ENCODE results near the gene B4GALT4. TPM values are rescaled to one million over a fixed set of nuclear protein-coding genes. Genes with fewer than 3 reads are reported as not detected.

The B4GALT4 gene
- total RNA-seq, 1 experiment from 2014 or later: 46.5 TPM

DNA sequence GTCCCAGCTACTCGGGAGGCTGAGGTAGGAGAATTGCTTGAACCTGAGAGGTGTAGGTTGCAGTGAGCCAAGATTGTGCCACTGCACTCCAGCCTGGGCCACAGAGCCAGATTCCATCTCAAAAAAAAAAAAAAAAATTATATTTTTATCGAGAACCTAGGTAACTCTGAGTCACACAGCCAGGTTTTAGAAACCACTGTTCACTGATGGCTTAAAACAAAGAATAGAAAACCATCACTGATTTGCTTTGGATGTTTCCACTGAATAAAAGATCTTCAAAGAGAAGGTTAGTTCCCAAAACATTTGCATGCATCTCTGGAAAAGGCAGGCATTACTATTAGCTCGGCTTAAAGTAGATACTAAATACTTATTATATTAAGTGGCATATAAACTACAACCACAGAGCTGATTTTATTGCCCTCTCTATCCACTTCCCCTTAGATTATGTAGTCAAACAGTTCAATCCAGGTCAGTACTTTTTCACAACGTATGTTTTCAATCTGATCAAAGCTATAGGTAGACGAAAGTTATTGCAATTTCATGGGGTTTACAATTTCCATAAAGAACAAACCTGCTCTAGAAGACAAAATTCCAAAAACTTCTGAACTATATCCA lies 1.4 kb downstream of the B4GALT4 start:
- Histone ChIP-seq H3K4me2 (ENCODE audit: insufficient read depth, insufficient read length, low read length) (peak overlapping the region; percentile 99), H3K4me1 (ENCODE audit: insufficient read depth, low read length) (no peaks in the 10 kb centered on the region)

More for the DNA sequence above, 1.4 kb downstream of the B4GALT4 start:
- H3K36me3 Mint-ChIP-seq (ENCODE audit: insufficient read depth in 1 of 3, low read depth in 3 of 3): peaks cover 13 to 33% (median 32%) of the 10 kb centered on the region in 3 experiments; a peak in 6 of 7 replicates
- Histone ChIP-seq H2BK5ac (ENCODE audit: insufficient read length, low read length) (no peak overlapping the region), H3K18ac (ENCODE audit: insufficient read length, low read depth, low read length) (no peak overlapping the region), H3K27ac (ENCODE audit: insufficient read length, low read depth, low read length) (no peak overlapping the region), H2BK15ac (ENCODE audit: low read depth, low read length) (no peak overlapping the region), H4K20me1 (ENCODE audit: control insufficient read depth, insufficient read depth, insufficient read length) (no peaks in the 10 kb centered on the region), H3K23ac (ENCODE audit: insufficient read length, low read depth, low read length) (no peak overlapping the region), H3K56ac (ENCODE audit: insufficient read length, low read depth, low read length) (no peak overlapping the region), H2BK20ac (ENCODE audit: low read depth, low read length, poor library complexity, severe bottlenecking) (no peak overlapping the region), H3K9ac (ENCODE audit: extremely low read depth, insufficient read length, low read length) (peak overlapping the region; percentile 42), H3K9me3 (ENCODE audit: control insufficient read depth, low read depth, low read length) (no peaks in the 10 kb centered on the region), H4K91ac (ENCODE audit: insufficient read length, low read depth, low read length) (no peak overlapping the region), H4K8ac (replicated peaks; ENCODE audit: insufficient read length, low read depth, low read length) (no peak overlapping the region), H2AFZ (ENCODE audit: low read length) (no peak overlapping the region), H3K79me2 (ENCODE audit: insufficient read depth, low read length) (peaks cover 17% of the 10 kb centered on the region), H2BK120ac (ENCODE audit: low read depth, low read length, poor library complexity, severe bottlenecking) (no peak overlapping the region), H2AK5ac (ENCODE audit: insufficient read length, low read length) (no peak overlapping the region), H2BK12ac (ENCODE audit: insufficient read length, low read depth, low read length) (no peak overlapping the region), H3K23me2 (ENCODE audit: insufficient read length, low read depth, low read length, poor library complexity, severe bottlenecking) (peaks cover 8% of the 10 kb centered on the region), H3K14ac (ENCODE audit: insufficient read depth, low read length) (no peak overlapping the region), H3K4ac (ENCODE audit: low read depth, low read length) (no peak overlapping the region), H3K79me1 (ENCODE audit: insufficient read depth, low read depth, low read length, poor library complexity, severe bottlenecking) (no peaks in the 10 kb centered on the region), H3K27me3 (ENCODE audit: insufficient read depth, low read length) (no peaks in the 10 kb centered on the region), H3T11ph (ENCODE audit: low read length) (no peak overlapping the region), H4K5ac (ENCODE audit: insufficient read length, low read depth, low read length) (no peak overlapping the region)
- peak overlapping the region; percentile 73 to 84 for H3K4me3 Mint-ChIP-seq
- peaks cover 4 to 5% of the 10 kb centered on the region in 2 experiments for H3K9me3 Mint-ChIP-seq
- no peaks in the 10 kb centered on the region; the same call in 1 of the 2 replicates for H3K27me3 Mint-ChIP-seq (ENCODE audit: low read depth)
- TF ChIP-seq, protein P1, sequence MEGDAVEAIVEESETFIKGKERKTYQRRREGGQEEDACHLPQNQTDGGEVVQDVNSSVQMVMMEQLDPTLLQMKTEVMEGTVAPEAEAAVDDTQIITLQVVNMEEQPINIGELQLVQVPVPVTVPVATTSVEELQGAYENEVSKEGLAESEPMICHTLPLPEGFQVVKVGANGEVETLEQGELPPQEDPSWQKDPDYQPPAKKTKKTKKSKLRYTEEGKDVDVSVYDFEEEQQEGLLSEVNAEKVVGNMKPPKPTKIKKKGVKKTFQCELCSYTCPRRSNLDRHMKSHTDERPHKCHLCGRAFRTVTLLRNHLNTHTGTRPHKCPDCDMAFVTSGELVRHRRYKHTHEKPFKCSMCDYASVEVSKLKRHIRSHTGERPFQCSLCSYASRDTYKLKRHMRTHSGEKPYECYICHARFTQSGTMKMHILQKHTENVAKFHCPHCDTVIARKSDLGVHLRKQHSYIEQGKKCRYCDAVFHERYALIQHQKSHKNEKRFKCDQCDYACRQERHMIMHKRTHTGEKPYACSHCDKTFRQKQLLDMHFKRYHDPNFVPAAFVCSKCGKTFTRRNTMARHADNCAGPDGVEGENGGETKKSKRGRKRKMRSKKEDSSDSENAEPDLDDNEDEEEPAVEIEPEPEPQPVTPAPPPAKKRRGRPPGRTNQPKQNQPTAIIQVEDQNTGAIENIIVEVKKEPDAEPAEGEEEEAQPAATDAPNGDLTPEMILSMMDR (conservative IDR thresholded peaks at IDR 0.05): no peak
- H3K27ac Mint-ChIP-seq: 0 out of 7 replicates have a peak overlapping the region, but pooled peaks of 1 of the 3 experiments have one; percentile 79
- peaks cover 18 to 20% of the 10 kb centered on the region in 2 experiments for H3K4me1 Mint-ChIP-seq
- DNase-seq: no peak
- no CpG with 5 or more reads among the region's 5 CpGs for WGBS (ENCODE audit: extremely low coverage, insufficient read length, low lambda C conversion rate)
